NOMO-1 treated with DMSO at 0.1 percent for 48 hours (cell line): Measurements from ENCODE around the gene TBC1D2.

Experiments used
- DNase-seq: peaks from one replicate; lab custom pipeline; 2025; ENCODE audit not compliant: unreplicated experiment; lab: John Stamatoyannopoulos, UW

The TBC1D2 gene

DNA sequence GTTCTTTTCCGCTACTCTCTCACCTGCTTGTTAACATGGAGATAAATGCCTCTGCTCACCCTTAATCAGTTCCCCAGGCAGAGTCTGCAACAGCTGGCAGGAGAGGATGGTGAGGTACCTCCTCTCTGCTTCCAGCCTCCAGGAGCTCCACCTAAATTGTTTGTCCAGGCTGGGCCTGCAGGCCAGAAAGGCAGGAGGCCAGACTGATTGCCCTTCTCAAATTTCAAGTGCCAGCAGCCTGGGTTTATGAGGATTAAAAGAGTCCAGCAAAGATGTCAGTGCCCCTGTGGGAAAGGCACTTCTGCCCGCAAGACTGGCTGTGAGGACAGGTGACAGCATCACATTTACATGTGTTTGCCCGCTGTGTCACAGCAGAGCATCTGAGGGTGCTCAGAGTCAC lies 82.8 kb downstream of the TBC1D2 start:
- DNase-seq: no peak

DNA sequence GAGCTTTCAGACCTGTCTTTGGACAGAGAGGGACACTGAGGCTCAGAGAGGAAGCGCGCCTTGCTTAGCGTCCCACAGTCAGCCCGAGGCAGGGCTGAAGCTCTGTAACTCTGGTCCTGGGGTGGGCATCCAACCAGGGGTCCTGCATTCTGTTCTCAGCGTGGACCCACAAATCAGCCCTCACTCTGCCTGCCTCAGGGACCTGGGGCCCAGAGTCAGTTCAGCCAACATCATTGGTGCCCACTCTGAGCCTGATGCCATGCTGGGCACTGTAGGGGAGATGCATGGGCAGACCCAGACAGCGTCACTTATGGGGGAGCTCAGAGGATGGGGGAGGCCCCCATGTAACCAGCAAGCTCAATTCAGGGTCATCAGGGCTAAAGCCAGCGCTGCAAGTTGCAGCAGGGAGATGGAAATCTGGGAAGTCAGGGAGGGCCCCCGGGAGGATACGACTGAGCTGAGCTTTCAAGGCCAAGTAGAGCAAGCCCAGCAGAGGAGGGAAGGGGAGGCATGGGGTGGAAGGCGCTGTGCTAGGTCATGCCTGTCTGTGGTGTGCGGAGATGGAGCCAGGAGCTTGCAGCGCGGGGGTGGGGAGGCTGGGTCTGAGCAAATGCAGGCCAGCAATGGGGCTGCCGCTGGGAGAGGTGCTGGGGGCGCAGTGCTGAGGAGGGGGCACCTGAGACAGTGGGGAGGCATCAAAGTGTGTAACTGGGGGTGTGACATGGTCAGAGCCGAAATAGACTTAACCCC lies 84.1 kb downstream of the TBC1D2 start:
- no peak for DNase-seq

DNA sequence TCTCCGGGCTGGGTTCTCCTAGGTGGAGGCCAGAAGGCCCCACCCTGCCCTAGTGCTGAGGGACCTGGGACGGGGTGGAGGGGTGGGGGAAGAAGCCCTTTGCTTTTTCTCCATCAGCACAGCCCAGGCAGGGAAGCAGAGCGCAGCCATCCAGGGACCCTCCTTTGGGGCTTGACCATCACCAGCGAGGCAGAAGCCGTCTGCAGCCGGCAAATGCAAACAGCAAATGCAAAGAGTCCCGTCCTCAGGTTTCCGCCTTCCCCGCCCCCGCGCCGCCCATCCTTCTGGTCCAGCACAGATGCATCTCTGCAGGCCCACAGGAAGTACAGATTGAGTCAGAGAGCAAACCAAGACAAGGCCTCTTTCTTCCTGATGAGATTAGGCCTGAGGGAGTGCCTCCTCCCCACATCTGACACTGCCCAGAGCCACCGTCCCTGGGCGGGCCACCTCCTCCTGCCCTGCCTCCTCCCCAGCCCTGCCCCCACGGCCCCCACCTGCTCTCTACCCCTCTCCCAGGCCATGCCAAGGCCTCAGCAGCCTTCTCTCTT lies 86.4 kb downstream of the TBC1D2 start:
- DNase-seq: peak; percentile 12

DNA sequence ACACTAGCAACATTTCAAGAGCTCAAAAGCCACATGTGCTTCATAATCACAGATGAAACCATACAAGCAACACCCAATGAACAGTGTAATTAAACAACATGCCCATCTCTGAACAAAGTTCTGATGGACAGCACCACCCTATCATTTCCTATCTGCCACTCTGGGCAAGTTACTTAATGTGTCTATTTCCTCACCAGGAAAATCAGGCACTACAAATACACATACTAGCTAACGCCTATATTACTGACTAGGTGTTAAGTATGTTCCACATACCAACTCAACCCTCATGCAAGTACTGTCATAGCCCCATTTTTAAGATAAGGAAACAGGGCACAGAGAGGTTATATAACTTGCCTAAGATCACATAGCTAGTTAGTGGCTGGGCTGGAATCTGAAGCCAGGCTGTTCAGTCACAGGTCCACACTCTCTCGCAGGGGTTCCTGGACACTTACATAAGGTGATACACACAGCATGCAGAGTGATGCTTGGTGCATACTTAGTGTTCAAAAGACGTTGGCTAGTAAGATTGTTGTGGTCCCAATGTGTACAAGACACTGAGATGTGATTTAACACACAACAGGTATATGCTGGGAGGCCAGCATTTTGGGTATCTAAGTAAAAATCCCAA lies 87.2 kb downstream of the TBC1D2 start:
- no peak for DNase-seq

DNA sequence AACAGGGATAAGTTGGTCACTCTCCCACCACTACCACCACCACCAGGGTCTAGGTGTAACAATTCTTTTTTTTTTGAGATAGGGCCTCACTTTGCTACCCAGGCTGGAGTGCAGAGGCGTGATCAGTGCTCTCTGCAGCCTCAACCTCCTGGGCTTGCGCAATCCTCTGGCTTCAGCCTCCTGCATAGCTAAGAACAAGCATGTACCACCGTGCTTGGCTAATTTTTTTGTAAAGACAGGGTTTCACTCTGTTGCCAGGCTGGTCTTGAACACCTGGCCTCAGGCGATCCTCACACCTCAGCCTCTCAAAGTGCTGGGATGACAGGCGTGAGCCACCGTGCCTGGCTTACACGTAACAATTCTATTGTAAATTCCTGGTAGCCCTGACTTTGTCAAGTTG lies 90.5 kb downstream of the TBC1D2 start:
- DNase-seq: peak; percentile 13

DNA sequence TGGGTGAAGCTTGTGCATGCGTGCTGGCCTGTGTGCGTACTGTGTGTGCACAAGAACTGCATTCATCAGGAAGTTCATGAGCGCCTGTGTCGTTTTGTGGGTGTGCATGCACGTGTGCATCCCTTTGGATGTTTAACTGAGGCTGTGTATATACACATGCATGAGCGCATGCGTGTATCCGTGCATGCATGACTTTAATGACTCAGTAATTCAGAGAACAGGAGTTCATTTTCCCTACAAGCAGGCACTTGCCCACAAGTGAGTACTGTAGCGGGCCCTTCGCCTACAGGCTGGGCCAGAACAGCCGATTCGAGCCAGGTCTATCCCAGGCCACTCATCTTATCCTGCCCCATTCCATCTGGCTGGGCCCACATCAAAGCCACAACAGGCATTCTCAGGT lies 92.8 kb downstream of the TBC1D2 start:
- no peak for DNase-seq

DNA sequence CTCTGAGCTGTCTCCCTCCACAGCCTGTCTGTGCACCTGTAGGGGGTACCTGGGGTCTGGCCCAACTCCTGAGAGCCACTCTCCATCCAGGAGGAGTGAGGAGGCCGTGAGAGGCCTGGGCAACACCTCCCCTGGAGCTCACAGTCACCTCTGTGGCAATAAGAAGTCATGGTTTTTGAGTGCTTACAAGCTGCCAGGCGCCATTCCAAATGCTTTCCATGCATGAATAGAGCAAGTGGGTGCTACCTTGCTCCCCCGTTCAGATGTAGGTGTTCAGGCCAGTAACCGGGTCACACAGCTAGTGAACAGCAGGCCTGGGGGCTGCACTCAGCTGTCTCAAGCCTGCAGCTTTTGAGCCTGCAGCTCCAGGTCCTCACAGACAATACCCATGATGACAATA lies 93.6 kb downstream of the TBC1D2 start:
- no peak for DNase-seq

DNA sequence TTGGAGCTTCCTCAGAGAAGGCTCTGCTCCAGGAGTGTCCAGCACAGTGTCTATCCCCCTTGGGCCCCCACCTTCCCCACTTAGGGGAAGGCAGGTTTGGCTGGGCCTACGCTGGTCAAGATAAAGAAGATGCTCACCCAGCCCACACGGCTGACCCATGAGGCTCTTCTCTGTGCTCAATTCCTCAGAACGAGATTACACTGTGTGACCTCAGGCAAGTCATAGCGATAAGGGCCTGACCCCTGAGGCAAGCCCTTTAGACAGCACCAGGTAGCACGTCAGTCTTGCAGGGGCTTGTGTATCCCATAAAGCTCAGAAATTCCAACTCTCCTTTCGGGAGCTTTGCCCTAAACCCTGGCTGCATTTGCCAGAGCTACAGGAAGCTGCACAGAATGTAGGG lies 95.7 kb downstream of the TBC1D2 start:
- DNase-seq: no peak

DNA sequence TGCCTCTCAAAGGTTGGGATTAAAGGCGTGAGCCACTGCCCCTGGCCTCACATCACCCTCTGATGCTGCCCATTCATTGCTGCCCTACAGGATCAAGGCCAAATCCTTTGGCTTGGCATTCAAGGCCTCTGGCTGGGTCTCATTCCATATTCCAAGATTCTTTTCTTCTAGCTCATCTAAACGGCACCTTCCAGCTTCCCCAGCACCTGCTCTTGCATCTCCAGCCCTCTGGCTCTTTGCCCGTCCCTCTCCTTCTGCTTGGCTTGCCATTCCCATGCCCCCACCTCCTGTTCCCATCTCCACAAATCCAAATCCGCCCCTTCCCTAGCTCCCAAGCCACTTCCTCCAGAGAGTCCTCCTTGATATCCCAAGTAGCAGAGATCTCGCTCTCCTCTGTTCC lies 96.1 kb downstream of the TBC1D2 start:
- DNase-seq: no peak

DNA sequence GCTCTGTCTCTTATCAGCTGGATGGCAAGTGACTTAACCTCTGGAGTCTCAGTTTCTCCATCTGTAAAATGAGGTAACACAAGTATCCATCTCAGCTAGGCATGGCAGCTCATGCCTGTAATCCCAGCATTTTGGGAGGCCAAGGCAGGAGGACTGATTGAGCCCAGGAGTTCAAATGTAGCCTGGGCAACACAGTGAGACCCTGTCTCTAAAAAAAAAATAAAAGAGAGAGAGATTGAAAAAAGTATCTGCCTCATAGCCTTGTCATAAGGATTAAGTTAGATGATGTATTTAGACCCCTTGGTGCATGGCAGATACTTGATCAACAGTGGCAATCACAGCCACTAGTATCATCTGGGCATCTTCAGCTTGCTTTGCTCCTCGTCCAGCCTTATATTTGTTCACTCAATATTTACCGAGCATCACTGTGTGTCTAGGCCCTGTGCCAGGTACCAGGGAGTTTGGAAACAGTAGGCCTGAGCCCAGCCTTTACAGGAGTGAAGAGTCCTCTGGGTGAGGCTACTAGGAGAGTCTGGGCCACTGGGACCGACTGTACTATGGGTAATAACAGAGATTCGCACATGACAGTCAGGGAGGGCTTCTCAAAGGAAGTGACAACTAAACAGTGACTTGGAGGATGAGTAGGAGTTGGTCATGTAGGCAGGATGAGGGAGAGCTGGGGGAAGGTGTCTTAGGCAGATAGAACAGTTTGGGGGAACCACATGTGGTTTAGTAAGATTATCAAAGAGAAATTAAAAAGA lies 97.2 kb downstream of the TBC1D2 start:
- DNase-seq: no peak

DNA sequence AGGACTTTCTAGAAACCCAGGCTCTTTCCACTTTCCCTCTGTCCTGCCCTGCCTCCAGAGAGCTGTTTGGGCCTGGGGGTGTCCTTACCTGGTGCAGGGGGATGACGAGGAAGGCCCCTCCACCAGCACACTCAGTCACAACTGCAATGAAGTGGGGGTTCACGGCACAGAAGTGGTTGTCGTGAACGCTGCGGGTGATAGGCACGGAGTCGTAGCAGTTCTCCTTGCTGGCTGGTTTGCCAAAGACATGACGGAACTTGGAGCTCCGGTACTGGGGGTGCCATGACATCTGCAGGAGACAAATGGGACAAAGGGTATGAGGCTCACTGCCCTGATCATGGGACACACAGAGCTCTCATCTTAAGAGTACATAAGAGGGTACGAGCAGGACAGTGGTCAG lies 98.1 kb downstream of the TBC1D2 start:
- no peak for DNase-seq

DNA sequence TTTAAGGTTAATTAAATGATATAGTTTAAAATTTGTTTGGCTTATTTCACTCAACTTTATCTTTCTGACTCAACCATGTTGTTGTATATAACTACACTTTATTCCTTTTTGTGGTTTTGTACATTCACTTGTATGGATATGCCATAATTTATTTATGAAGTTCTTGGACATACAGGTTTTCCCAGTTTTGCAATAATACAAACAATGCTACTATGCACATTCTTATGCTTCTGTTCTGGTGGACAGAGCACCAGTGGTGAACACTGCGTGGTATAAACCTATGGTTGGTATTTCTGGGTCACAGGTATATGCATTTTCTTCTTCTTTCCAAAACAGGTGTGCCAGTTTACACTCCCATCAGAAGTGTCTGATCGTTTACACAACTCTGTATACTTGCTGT lies 100.8 kb downstream of the TBC1D2 start:
- DNase-seq: no peak

DNA sequence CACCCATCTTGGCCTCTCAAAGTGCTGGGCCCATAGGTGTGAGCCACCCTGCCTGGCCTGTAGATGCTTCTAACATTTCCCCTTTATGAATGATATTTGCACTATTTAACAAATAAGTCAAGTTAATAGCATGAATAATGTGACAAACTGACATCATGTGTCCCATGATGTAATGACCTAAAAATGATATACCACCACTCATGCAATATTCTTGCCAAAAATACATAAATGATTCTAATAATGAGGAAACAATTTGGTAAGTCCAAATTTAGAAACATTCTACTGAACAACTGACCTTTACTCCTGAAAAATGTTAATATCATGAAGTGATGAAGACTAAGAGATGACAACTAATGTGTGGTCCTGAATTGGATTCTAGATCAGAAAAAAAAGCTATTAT lies 102.9 kb downstream of the TBC1D2 start:
- no peak for DNase-seq

DNA sequence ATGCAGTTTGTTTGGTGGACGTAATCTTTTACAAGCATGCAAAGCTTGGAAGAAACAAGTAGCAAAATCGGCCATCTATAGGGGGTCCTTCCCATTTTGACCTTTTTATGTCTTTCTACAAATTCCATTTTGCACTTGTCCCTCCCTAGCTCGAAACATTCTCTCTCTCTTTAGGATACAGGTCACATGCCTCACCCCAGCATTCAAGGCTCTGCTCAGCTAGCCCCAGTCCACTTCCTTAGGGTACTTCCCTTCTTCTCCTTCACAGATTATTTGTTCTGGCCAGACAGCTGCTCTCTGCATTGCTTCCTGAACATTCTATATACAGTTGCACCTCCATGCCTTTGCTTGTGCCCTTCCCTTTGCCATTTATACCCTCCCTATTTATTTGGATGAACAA lies 104.7 kb downstream of the TBC1D2 start:
- peak; percentile 18 for DNase-seq

DNA sequence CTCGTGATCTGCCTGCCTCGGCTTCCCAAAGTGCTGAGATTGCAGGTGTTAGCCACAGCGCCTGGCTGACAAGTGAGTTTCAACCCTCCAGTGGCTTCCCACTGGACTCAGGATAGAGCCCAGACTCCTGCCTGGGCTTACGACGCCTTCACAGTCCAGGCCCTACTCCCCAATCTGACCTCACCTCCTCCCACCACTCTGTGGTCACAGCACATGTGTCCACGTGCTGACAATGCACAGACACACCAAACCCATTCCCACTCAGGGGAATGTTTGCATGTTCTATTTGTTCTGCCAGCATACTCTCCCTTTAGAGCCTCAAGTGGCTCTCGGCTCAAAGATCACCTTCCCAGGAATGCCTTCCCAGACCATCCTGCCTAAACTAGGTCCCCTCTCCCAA lies 105.3 kb downstream of the TBC1D2 start:
- no peak for DNase-seq

DNA sequence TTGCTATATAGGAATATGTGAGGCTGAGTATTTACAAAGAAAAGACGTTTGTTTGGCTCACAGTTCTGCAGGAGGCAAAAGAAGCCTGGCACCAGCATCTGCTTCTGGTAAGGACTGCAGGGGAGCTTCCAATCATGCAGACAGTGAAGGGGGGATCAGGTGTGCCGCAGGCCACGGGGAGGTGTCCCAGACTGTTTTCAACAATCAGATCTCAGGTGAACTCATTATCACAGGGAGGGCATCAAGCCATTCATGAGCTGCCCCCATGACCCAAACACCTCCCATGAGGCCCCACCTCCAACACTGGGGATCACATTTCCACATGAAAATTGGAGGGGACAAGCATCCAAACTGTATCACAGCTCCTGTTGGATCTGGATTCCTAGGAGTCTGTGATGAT lies 106.0 kb downstream of the TBC1D2 start:
- no peak for DNase-seq
